ENCODE results near the gene INHBE. TPM values are rescaled to one million over a fixed set of nuclear protein-coding genes. Genes with fewer than 3 reads are reported as not detected.
"Not testable (repeated sequence)": the region's sequence is repeated elsewhere in the genome, so short reads cannot be mapped to it uniquely, and the experiment has no call there.

Gene INHBE
- polyA plus RNA-seq, 4 donors = 0.55 to 0.99 (median 0.67) TPM

DNA sequence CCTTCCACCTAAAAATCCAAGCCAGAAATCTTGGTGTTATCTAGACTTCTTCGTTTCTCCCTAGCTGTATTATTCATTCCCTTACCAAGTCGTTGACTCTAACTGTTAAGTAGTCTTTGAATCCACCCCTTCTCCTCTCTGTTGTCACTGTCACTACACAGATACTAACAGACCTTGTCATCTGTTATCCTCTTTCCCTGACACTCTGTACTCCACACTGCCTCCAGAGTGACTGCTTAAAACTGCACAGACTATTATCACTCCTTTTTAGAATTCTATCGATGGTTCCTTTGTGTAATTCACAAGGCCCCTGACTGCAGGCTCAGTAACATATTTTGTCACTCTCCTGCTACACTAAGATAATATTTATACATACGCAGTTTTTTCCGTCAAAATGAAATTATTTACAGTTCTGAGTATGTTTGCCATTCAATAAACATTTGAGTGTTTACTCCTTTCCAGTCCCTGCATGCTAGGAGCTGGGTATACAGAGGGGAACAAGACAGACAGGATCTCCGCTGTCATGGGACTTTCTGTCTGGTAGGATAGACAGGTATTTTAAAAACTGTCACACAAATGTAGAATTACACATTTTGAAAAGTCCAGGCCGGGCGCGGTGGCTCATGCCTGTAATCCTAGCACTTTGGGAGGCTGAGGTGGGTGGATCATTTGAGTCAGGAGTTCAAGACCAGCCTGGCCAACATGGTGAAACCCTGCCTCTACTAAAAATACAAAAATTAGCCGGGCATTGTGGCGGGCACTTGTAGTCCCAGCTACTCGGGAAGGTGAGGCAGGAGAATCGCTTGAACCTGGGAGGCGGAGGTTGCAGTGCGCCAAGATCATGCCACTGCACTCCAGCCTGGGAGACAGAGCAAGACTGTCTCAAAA, 36.5 kb downstream of the INHBE start:
- DNase-seq (ENCODE audit: low read depth in 4 of 4, low spot score in 2 of 4) = no peak

DNA sequence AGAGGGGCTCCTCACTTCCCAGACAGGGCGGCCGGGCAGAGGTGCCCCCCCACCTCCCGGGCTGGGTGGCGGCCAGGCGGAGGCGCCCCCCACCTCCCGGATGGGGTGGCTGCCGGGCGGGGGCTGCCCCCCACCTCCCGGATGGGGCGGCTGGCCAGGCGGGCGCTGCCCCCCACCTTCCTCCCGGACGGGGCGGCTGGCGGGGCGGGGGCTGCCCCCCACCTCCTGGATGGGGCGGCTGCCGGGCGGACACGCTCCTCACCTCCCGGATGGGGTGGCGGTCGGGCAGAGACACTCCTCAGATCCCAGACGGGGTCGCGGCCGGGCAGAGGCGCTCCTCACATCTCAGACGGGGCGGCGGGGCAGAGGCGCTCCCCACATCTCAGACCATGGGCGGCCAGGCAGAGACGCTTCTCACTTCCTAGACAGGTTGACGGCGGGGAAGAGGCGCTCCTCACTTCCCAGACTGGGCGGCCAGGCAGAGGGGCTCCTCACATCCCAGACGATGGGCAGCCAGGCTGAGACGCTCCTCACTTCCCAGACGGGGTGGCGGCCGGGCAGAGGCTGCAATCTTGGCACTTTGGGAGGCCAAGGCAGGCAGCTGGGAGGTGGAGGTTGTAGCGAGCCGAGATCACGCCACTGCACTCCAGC, 40.1 kb downstream of the INHBE start:
- DNase-seq (ENCODE audit: low read depth in 4 of 4, low spot score in 2 of 4) = not testable (repeated sequence)

DNA sequence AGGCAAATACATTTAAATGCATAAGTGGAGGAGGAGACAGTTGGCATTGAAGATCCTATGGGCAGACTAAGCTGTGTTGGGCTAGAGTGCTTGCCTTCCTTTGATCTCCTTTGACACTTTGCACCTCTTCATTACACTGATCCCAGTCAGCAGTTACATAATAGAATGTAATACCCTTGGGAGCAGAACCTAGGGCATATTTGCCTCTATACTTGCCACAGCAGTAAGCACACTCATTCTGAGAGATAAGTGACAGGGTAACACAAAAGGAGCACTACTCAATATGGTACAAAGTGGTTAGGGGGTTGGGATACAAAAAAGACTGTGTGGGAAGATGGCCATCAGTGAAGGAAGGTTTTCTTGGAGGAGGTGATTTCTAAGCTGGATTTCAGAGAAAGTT, 41.7 kb downstream of the INHBE start:
- DNase-seq (ENCODE audit: low read depth in 4 of 4, low spot score in 2 of 4) = no peak

DNA sequence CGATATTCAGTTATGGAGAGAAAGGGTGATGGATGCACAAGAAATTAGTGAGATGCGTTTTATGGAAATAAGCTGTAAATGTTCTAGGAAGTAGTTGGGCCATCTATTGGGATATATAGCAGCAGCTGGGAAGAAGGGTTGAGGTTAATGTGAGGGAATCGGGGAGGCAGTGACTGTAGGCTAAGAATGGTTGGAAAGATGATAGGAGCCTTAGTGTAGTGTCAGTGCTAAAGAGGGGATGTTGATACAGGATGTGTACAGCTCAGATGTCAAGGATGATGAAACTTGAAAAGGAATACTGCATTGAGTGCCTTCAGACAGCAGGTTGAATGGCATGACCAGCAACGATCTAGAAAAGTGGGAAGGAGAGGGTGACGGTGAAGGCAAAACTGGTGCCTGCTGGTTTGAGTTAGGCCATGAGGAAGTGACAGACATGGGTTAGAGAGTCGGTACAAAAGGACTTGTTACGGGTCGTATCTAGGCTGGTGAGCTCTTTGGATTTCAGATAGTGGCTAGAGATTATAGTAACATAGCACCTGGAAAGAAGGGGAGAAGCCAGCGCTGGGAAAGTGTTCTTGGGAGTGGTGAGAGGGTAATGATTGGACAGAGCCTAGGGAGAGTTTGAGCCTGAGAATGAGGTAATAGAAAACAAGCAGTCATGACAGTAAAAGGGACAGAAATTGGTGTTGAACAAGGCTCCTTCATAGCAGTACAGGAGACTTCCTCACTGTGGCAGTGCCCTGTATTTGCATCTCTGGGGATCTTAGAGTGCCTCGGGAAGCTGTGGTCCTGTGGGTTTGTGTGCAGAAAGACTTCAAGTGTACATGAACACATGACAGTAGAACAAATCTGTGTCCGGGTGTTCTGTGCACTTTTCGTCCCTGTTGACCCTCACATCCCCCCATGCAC, 42.4 kb downstream of the INHBE start:
- DNase-seq (ENCODE audit: low read depth in 4 of 4, low spot score in 2 of 4) = no peak

DNA sequence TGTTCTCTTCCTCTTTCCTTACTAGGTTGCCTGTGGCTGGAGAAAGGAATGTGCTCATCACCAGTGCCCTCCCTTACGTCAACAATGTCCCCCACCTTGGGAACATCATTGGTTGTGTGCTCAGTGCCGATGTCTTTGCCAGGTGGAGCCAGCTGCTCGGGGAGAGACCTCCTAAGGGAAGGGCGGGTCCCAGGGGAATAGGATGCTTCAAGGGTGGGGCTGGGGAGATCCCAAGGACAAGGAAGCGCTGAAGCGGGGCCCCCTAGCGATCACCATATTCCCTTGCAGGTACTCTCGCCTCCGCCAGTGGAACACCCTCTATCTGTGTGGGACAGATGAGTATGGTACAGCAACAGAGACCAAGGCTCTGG, 43.0 kb downstream of the INHBE start:
- no peak for DNase-seq (ENCODE audit: low read depth in 4 of 4, low spot score in 2 of 4)

DNA sequence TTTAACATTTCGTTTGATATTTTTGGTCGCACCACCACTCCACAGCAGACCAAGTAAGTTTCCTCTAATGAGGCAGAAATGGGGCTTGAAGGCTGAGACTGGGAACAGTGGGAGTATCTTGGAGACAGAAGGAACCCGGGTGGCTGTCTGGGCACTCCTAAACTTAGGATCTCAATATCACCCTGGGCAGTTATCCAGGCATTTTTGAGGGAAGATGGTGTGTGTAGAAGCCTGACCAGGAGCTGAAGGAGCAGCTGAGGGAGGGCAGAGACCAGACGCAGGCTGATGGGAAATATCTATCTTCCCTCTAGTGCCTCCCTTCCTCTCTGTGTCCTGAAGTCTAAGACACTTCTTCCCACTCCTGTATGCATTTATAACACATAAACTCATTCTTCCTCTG, 43.5 kb downstream of the INHBE start:
- no peak for DNase-seq (ENCODE audit: low read depth in 4 of 4, low spot score in 2 of 4)

DNA sequence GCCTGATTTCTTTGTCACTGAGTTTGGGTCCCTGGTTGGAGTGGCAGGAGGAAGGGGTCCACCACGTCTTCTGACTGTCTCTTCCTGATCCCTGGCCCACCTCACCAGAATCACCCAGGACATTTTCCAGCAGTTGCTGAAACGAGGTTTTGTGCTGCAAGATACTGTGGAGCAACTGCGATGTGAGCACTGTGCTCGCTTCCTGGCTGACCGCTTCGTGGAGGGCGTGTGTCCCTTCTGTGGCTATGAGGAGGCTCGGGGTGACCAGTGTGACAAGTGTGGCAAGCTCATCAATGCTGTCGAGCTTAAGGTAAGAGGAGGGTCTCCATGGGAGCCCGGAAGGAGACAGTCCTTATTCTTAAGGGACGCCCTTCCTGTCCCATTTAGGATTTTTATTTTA, 45.1 kb downstream of the INHBE start:
- DNase-seq (ENCODE audit: low read depth in 4 of 4, low spot score in 2 of 4) = no peak

DNA sequence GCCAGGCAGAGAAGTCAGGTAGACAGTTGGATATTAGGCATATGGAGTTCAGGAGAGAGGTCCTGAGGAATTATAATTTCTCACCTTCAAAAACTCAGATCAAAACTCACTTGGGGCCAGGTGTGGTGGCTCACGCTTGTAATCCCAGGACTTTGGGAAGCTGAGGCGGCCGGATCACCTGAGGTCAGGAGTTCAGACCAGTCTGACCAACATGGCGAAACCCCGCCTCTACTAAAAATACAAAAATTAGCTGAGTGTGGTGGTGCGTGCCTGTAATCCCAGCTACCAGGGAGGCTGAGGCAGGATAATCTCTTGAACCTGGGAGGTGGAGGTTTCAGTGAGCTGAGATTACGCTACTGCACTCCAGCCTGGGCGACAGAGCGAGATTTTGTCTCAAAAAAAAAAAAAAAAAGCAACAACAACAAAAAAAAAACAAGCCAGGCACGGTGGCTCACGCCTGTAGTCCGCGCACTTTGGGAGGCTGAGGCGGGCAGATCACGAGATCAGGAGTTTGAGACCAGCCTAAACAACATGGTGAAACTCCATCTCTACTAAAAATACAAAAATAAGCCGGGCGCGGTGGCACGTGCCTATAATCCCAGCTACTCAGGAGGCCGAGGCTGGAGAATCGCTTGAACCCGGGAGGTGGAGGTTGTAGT, 47.3 kb downstream of the INHBE start:
- not testable (repeated sequence) for DNase-seq (ENCODE audit: low read depth in 4 of 4, low spot score in 2 of 4)

DNA sequence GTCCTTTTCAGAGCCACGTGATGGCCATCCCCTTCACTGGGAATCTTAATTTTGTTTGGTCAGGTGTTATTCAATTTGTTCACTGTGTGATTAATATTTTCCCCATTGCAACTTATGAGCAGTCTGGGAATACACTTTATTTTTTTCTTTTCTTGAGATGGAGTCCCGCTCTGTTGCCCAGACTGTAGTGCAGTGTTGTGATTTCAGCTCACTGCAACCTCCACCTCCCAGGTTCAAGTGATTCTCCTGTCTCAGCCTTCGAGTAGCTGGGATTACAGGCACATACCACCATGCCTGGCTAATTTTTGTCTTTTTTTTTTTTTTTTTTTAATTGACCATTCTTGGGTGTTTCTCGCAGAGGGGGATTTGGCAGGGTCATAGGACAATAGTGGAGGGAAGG, 51.4 kb downstream of the INHBE start:
- DNase-seq (ENCODE audit: low read depth in 4 of 4, low spot score in 2 of 4) = not testable (repeated sequence)

Other genes starting within 250 kb of the INHBE start
- 1 to 10 TPM; 2.2 to 6.3 (median 5.2) TPM for gene NXPH4, start 238.5 kb upstream of the INHBE start, polyA plus RNA-seq (ENCODE audit: insufficient read length in 4 of 4)
- gene SHMT2, start 225.6 kb upstream of the INHBE start, polyA plus RNA-seq (ENCODE audit: insufficient read length in 4 of 4) = 10 to 100 TPM; 67.7 to 91.4 (median 77.7) TPM
- 1 to 10 TPM; 1.9 to 8.4 (median 5.4) TPM for gene STAC3, start 204.1 kb upstream of the INHBE start, polyA plus RNA-seq (ENCODE audit: insufficient read length in 4 of 4)
- 100 to 1,000 TPM in 2 of 4 donors, 10 to 100 TPM in 2; 52.3 to 104 (median 80.9) TPM for gene R3HDM2, start 24.3 kb upstream of the INHBE start, polyA plus RNA-seq (ENCODE audit: insufficient read length in 4 of 4)
- under 1 TPM; 0.19 to 0.25 (median 0.20) TPM for gene INHBC, start 20.5 kb upstream of the INHBE start, polyA plus RNA-seq (ENCODE audit: insufficient read length in 4 of 4)
- gene GLI1, start 4.5 kb downstream of the INHBE start, polyA plus RNA-seq (ENCODE audit: insufficient read length in 4 of 4) = 10 to 100 TPM; 15.0 to 31.1 (median 19.3) TPM
- gene ARHGAP9, start 24.6 kb downstream of the INHBE start, polyA plus RNA-seq (ENCODE audit: insufficient read length in 4 of 4) = 1 to 10 TPM; 1.1 to 3.8 (median 3.1) TPM
- 100 to 1,000 TPM in 3 of 4 donors, 10 to 100 TPM in 1; 94.7 to 157 (median 126) TPM for gene MARS1, start 32.8 kb downstream of the INHBE start, polyA plus RNA-seq (ENCODE audit: insufficient read length in 4 of 4)
- 10 to 100 TPM; 30.1 to 35.2 (median 32.7) TPM for gene DDIT3, start 65.2 kb downstream of the INHBE start, polyA plus RNA-seq (ENCODE audit: insufficient read length in 4 of 4)
- 10 to 100 TPM; 38.4 to 98.6 (median 75.0) TPM for gene MBD6, start 67.5 kb downstream of the INHBE start, polyA plus RNA-seq (ENCODE audit: insufficient read length in 4 of 4)
- 100 to 1,000 TPM; 160 to 179 (median 169) TPM for gene DCTN2, start 91.9 kb downstream of the INHBE start, polyA plus RNA-seq (ENCODE audit: insufficient read length in 4 of 4)
- 1 to 10 TPM in 1 of 4 donors, under 1 TPM in 3; 0.30 to 1.0 (median 0.54) TPM for gene KIF5A, start 94.7 kb downstream of the INHBE start, polyA plus RNA-seq (ENCODE audit: insufficient read length in 4 of 4)
- gene PIP4K2C, start 135.9 kb downstream of the INHBE start, polyA plus RNA-seq (ENCODE audit: insufficient read length in 4 of 4) = 10 to 100 TPM; 38.0 to 46.0 (median 39.5) TPM
- 10 to 100 TPM; 47.7 to 75.1 (median 61.0) TPM for gene DTX3, start 149.5 kb downstream of the INHBE start, polyA plus RNA-seq (ENCODE audit: insufficient read length in 4 of 4)
- 10 to 100 TPM; 29.2 to 38.3 (median 34.6) TPM for gene ARHGEF25, start 156.1 kb downstream of the INHBE start, polyA plus RNA-seq (ENCODE audit: insufficient read length in 4 of 4)
- 1 to 10 TPM in 1 of 4 donors, under 1 TPM in 3; 0.58 to 1.4 (median 0.76) TPM for gene B4GALNT1, start 177.9 kb downstream of the INHBE start, polyA plus RNA-seq (ENCODE audit: insufficient read length in 4 of 4)
- gene OS9, start 238.8 kb downstream of the INHBE start, polyA plus RNA-seq (ENCODE audit: insufficient read length in 4 of 4) = 100 to 1,000 TPM; 206 to 226 (median 209) TPM

All from left renal cortex interstitium (tissue), 4 donors.